Prostate gland (tissue), 2 donors: ENCODE measurements around the gene PLAAT4. TPM values are rescaled to one million over a fixed set of nuclear protein-coding genes. Genes with fewer than 3 reads are reported as not detected.

Source experiments
- DNase-seq: peaks from one replicate; pipeline ENCODE4 v3.0.0-alpha.2; 2019; ENCODE audit warnings: low spot score
- H3K27ac ChIP-seq, 2 donors: fragments of 200-600 bp; sonication (generic); 2 replicates each; pipeline ENCODE4 v1.5.1; 2017 to 2019
- H3K27me3 ChIP-seq: fragments of 200-600 bp; sonication (generic); replicated peaks from 2 replicates; pipeline ENCODE4 v1.5.1; 2019; ENCODE audit not compliant: insufficient read depth
- H3K36me3 ChIP-seq, 2 donors: fragments of 200-600 bp; sonication (generic); 1 replicate in 1 of 2; 2 replicates in 1 of 2; pipeline versions ENCODE4 v1.5.1 to v1.8.1; 2017 to 2019
- H3K4me1 ChIP-seq: fragments of 200-600 bp; sonication (generic); replicated peaks from 2 replicates; pipeline ENCODE4 v1.5.1; 2019
- H3K4me3 ChIP-seq, 2 donors: fragments of 200-600 bp; sonication (generic); 2 replicates each; pipeline ENCODE4 v1.5.1; 2017 to 2019
- H3K9me3 ChIP-seq: fragments of 200-600 bp; sonication (generic); 2 replicates; pipeline ENCODE4 v1.5.1; 2017
- CTCF ChIP-seq, 4 experiments: fragments of 200-600 bp in 2 of 4; fragments of 450-650 bp in 2 of 4; sonication (generic) in 2 of 4; IDR thresholded peaks; 1 replicate in 3 of 4; 2 replicates in 1 of 4; pipeline ENCODE4 v1.5.1; 2016 to 2019; ENCODE audit warnings: antibody characterized with exemption in 4 of 4, mild to moderate bottlenecking in 2 of 4, moderate library complexity in 2 of 4
- POLR2A ChIP-seq: fragments of 450-650 bp; IDR thresholded peaks from one replicate; pipeline ENCODE4 v1.6.1; 2016; ENCODE audit warnings: antibody characterized with exemption, mild to moderate bottlenecking
- POLR2AphosphoS5 ChIP-seq: sonication (generic); formaldehyde crosslinking; IDR thresholded peaks from one replicate; pipeline ENCODE4 v1.6.1; 2017; ENCODE audit warnings: antibody characterized with exemption
- WGBS: methylation state at CpG from one replicate; pipeline ENCODE4 v1.1.5; 2018; 5-methylcytosine and 5-hydroxymethylcytosine counted together
- intact Hi-C: fragments of 100-400 bp; cut with DNase I; formaldehyde crosslinking; loops from one replicate; pipeline ENCODE4 v1.14.2; 2022
- total RNA-seq, 2 donors: library from RNA; depleted of rRNA; stranded (reverse); fragments of >200 nt; gene quantifications; one replicate each; pipeline ENCODE4 v1.1.0, GENCODE V29; 2016

The PLAAT4 gene
- total RNA-seq, 2 donors from 2014 or later, result 47.6 to 50.8 TPM

DNA sequence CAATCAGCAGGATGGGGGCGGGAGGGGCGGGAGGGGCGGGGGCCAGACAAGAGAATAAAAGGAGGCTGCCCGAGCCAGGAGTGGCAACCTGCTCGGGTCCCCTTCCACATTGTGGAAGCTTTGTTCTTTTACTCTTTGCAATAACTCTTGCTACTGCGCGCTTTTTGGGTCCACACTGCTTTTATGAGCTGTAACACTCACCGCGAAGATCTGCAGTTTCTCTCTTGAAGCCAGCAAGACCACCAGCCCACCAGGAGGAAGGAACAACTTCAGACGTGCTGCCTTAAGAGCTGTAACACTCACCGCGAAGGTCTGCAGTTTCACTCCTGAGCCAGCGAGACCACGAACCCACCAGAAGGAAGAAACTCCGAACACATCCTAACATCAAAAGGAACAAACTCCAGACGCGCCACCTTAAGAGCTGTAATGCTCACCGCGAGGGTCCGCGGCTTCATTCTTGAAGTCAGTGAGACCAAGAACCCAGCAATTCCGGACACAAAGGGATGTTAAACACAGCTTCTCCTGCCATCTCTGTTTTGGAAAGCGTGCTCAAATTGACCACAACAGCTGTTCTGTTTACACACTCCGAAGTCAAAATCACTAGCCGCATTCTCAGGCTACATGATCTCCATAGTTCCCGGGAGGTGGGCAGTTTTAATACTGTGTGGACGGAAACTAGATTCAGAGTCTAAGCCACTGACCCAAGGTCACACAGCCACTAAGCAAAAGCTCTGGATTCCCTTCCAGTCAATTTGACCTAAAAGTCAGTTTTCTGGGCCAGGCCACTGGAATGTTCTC is 14.7 kb downstream of the PLAAT4 start:
- no peak for DNase-seq
- H3K4me1 ChIP-seq, result no peaks in the 10 kb centered on the region
- H3K27ac ChIP-seq, result no peak overlapping the region
- H3K9me3 ChIP-seq, result no peaks in the 10 kb centered on the region
- 90% methylated on average over 27 of the region's 27 CpGs for WGBS
- H3K4me3 ChIP-seq, result no peak overlapping the region
- H3K27me3 ChIP-seq, result no peaks in the 10 kb centered on the region
- intact Hi-C loops, result no loop called here
- no peaks in the 10 kb centered on the region for H3K36me3 ChIP-seq
- TF ChIP-seq POLR2A (no peak), CTCF (IDR thresholded peaks at IDR 0.05) (no peak), POLR2AphosphoS5 (no peak)

DNA sequence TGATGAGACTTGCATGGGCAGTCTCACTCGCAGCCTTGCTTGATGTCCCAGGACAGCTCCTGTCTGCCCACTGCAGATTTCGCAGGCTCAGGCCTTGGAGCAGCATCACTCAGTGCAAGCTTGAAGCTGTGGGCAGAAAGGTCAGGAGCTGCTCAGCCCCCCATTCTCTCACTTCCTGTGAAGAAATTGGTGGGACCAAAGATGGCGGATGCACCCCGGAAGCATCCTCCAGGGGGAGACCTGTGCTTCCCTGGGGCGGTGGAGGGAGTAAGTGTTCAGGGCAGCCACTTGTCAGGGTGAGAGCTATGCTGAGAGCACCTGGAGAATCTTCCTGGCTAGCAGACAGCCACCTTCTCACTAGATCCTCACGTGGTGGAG is 15.3 kb downstream of the PLAAT4 start:
- H3K4me3 ChIP-seq, result no peak overlapping the region

GRCh38 chr11:63552921-63553320 is 16.3 kb downstream of the PLAAT4 start:
- intact Hi-C loops, result no loop called here
- WGBS, result 91% methylated on average over 7 of the region's 7 CpGs
- Histone ChIP-seq H3K27me3 (no peaks in the 10 kb centered on the region), H3K4me3 (no peak overlapping the region), H3K27ac (no peak overlapping the region), H3K9me3 (no peaks in the 10 kb centered on the region), H3K4me1 (no peaks in the 10 kb centered on the region), H3K36me3 (no peaks in the 10 kb centered on the region)
- TF ChIP-seq CTCF (IDR thresholded peaks at IDR 0.05), result no peak
- TF ChIP-seq POLR2A, result no peak
- TF ChIP-seq POLR2AphosphoS5, result no peak
- DNase-seq, result no peak

More for the DNA sequence above, 15.3 kb downstream of the PLAAT4 start:
- TF ChIP-seq CTCF (IDR thresholded peaks at IDR 0.05), result no peak
- no peak for TF ChIP-seq POLR2A
- TF ChIP-seq POLR2AphosphoS5, result no peak
- WGBS, result 82% methylated on average over 6 of the region's 6 CpGs
- no peak for DNase-seq
- H3K9me3 ChIP-seq, result no peaks in the 10 kb centered on the region
- H3K4me1 ChIP-seq, result no peaks in the 10 kb centered on the region
- H3K27ac ChIP-seq, result no peak overlapping the region
- intact Hi-C loops, result no loop called here
- no peaks in the 10 kb centered on the region for H3K27me3 ChIP-seq
- no peaks in the 10 kb centered on the region for H3K36me3 ChIP-seq

GRCh38 chr11:63553759-63554158 is 17.2 kb downstream of the PLAAT4 start:
- DNase-seq, result no peak
- no peaks in the 10 kb centered on the region for H3K36me3 ChIP-seq
- no peaks in the 10 kb centered on the region for H3K9me3 ChIP-seq
- H3K27me3 ChIP-seq, result no peaks in the 10 kb centered on the region
- TF ChIP-seq POLR2AphosphoS5, result no peak
- TF ChIP-seq POLR2A, result no peak
- no peak for TF ChIP-seq CTCF (IDR thresholded peaks at IDR 0.05)
- intact Hi-C loops, result no loop called here
- WGBS, result 82% methylated on average over 8 of the region's 8 CpGs
- H3K4me1 ChIP-seq, result no peaks in the 10 kb centered on the region
- H3K27ac ChIP-seq, result no peak overlapping the region
- no peak overlapping the region for H3K4me3 ChIP-seq

DNA sequence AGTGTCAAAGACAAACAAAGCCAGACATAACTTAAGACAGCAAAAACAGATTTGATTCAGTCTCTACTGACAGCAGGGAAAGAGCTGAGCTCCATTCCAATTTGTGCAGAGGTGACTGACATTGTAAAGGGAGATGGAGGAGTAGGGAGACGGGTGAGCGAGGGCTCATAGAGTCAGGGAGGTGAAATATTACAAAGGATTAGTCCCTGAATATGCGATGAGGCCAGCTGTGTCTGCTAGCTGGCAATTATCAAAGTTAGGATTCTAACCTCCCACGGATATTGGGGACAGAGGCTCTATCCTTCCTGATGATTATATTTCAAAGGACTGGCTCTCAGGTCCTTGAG is 18.2 kb downstream of the PLAAT4 start:
- no peaks in the 10 kb centered on the region for H3K27me3 ChIP-seq
- intact Hi-C loops, result no loop called here
- H3K36me3 ChIP-seq, result no peaks in the 10 kb centered on the region
- H3K4me1 ChIP-seq, result no peaks in the 10 kb centered on the region
- TF ChIP-seq POLR2AphosphoS5 (no peak), POLR2A (no peak), CTCF (IDR thresholded peaks at IDR 0.05) (no peak)
- DNase-seq, result no peak
- H3K9me3 ChIP-seq, result no peaks in the 10 kb centered on the region
- H3K4me3 ChIP-seq, result no peak overlapping the region
- WGBS, result 81% methylated on average over 4 of the region's 4 CpGs
- no peak overlapping the region for H3K27ac ChIP-seq
